A673 (cell line): ENCODE measurements around the gene GRID2.

ENCODE experiments used
- CTCF ChIP-seq: fragments of 300-800, 200-600 bp; sonication (generic); conservative IDR thresholded peaks from 2 replicates; pipeline ENCODE4 v1.5.1; 2017; ENCODE audit warnings: low read depth, mild to moderate bottlenecking, antibody characterized with exemption, low read length, moderate library complexity, mixed read lengths
- EZH2 ChIP-seq: fragments of 200-600 bp; sonication (generic); IDR thresholded peaks from 2 replicates; pipeline ENCODE4 v1.6.1; 2017; ENCODE audit warnings: borderline replicate concordance, low read depth, mild to moderate bottlenecking, mixed read lengths, antibody characterized with exemption, low read length; ENCODE audit not compliant: poor library complexity, severe bottlenecking

- TF ChIP-seq CTCF (no peak), EZH2 (no peak)
These were observed at the start of gene GRID2 for GRCh38 chr4:92303621-92304027.
